Activated CD8-positive, alpha-beta T cell treated with anti-CD3 and anti-CD28 coated beads for 36 hours (primary cell): ENCODE measurements around the gene ITPR2. TPM values are rescaled to one million over a fixed set of nuclear protein-coding genes. Genes with fewer than 3 reads are reported as not detected.

ENCODE experiments used
- ATAC-seq: fragments of 200-7000 bp; cut with Tn5 transposase; one replicate; pipeline ENCODE4 v1.10.0; 2021; ENCODE audit warnings: mild to moderate bottlenecking, moderate library complexity
- CTCF ChIA-PET: fragments of 350-600 bp; sonication (Branson Sonifier 250); formaldehyde crosslinking; loops from one replicate; lab custom pipeline; 2021; ENCODE audit warnings: antibody characterized with exemption; lab: Charles Lee
- POLR2A ChIA-PET: fragments of 350-600 bp; sonication (Branson Sonifier 250); formaldehyde crosslinking; loops from one replicate; lab custom pipeline; 2021; ENCODE audit warnings: antibody characterized with exemption; lab: Charles Lee
- DNase-seq: peaks from one replicate; pipeline ENCODE4 v3.0.0-alpha.2; 2020
- H3K27ac Mint-ChIP-seq: one replicate; pipeline ENCODE4 v1.8.0; 2021; ENCODE audit warnings: mild to moderate bottlenecking, mixed read lengths
- H3K27me3 Mint-ChIP-seq: one replicate; pipeline ENCODE4 v1.8.0; 2021; ENCODE audit warnings: mixed read lengths
- H3K36me3 Mint-ChIP-seq: one replicate; pipeline ENCODE4 v1.8.0; 2021; ENCODE audit warnings: low read depth, mixed read lengths
- H3K4me1 Mint-ChIP-seq: one replicate; pipeline ENCODE4 v1.8.0; 2021; ENCODE audit warnings: low read depth, mixed read lengths
- H3K4me3 Mint-ChIP-seq: one replicate; pipeline ENCODE4 v1.8.0; 2021; ENCODE audit warnings: mild to moderate bottlenecking, moderate library complexity, mixed read lengths
- H3K9me3 Mint-ChIP-seq: one replicate; pipeline ENCODE4 v1.8.0; 2021; ENCODE audit warnings: mixed read lengths
- CTCF ChIP-seq: fragments of 200-600 bp; IDR thresholded peaks from one replicate; pipeline ENCODE4 v1.8.0; 2022; ENCODE audit warnings: antibody characterized with exemption, mild to moderate bottlenecking
- intact Hi-C: fragments of 100-400 bp; cut with micrococcal nuclease; formaldehyde crosslinking; loops from one replicate; pipeline ENCODE4 v1.10.0; 2022
- total RNA-seq, 2 experiments: library from RNA; stranded (reverse); gene quantifications; one replicate each; pipeline ENCODE4 v1.2.3, GENCODE V29; 2021

ITPR2 gene
- total RNA-seq, 2 experiments from 2014 or later: 38.9 to 41.2 TPM

- ATAC-seq (no peak), DNase-seq (no peak)
- intact Hi-C loops: loop anchor here (10.0 kb wide), 1 partner anchor 64 kb away; no protein-coding TSS in a partner anchor
- H3K36me3 Mint-ChIP-seq: peaks cover 36% of the 10 kb centered on the region
- peaks cover 36% of the 10 kb centered on the region for H3K4me1 Mint-ChIP-seq
- TF ChIP-seq CTCF: no peak
- no peaks in the 10 kb centered on the region for H3K27me3 Mint-ChIP-seq
- H3K9me3 Mint-ChIP-seq: peaks cover 8% of the 10 kb centered on the region
- ChIA-PET CTCF (interaction anchor here (1.5 kb wide), 1 partner anchor 9 kb away, joined by 4 read pairs; no protein-coding TSS in a partner anchor), POLR2A (no interaction called here)
- no peak overlapping the region for H3K27ac Mint-ChIP-seq
- H3K4me3 Mint-ChIP-seq: no peak overlapping the region
Observed at GRCh38 chr12:26740991-26741390, 92.0 kb downstream of the ITPR2 start.

GRCh38 chr12:26740348-26740747 lies 92.6 kb downstream of the ITPR2 start:
- no peak for TF ChIP-seq CTCF
- Mint-ChIP-seq H3K27me3 (no peaks in the 10 kb centered on the region), H3K36me3 (peaks cover 36% of the 10 kb centered on the region), H3K9me3 (peaks cover 8% of the 10 kb centered on the region), H3K27ac (no peak overlapping the region), H3K4me1 (peaks cover 36% of the 10 kb centered on the region), H3K4me3 (no peak overlapping the region)
- POLR2A ChIA-PET: no interaction called here
- no peak for DNase-seq
- intact Hi-C loops: loop anchor here (10.0 kb wide), 1 partner anchor 64 kb away; no protein-coding TSS in a partner anchor
- ATAC-seq: no peak
- CTCF ChIA-PET: interaction anchor here (1.5 kb wide), 1 partner anchor 9 kb away, joined by 4 read pairs; no protein-coding TSS in a partner anchor

- ChIA-PET CTCF (interaction anchor here (0.9 to 1.7 kb wide), 5 partner anchors 8 to 148 kb away, joined by 3 to 5 read pairs (median 3); no protein-coding TSS in a partner anchor), POLR2A (no interaction called here)
- peaks cover 8% of the 10 kb centered on the region for H3K9me3 Mint-ChIP-seq
- intact Hi-C loops: no loop called here
- no peak for TF ChIP-seq CTCF
- peaks cover 43% of the 10 kb centered on the region for H3K4me1 Mint-ChIP-seq
- H3K36me3 Mint-ChIP-seq: peaks cover 33% of the 10 kb centered on the region
- H3K27ac Mint-ChIP-seq: no peak overlapping the region
- H3K4me3 Mint-ChIP-seq: no peak overlapping the region
- H3K27me3 Mint-ChIP-seq: no peaks in the 10 kb centered on the region
- no peak for DNase-seq
- ATAC-seq: no peak
Observed at GRCh38 chr12:26737487-26738030, 95.4 kb downstream of the ITPR2 start.

GRCh38 chr12:26736563-26737486 lies 96.2 kb downstream of the ITPR2 start:
- Mint-ChIP-seq H3K36me3 (peaks cover 28% of the 10 kb centered on the region), H3K27me3 (no peaks in the 10 kb centered on the region), H3K9me3 (peaks cover 8% of the 10 kb centered on the region), H3K27ac (no peak overlapping the region), H3K4me1 (peaks cover 46% of the 10 kb centered on the region), H3K4me3 (no peak overlapping the region)
- ChIA-PET POLR2A (no interaction called here), CTCF (interaction anchor here (0.9 to 1.7 kb wide), 8 partner anchors 9 to 148 kb away, joined by 3 to 5 read pairs (median 3); no protein-coding TSS in a partner anchor)
- ATAC-seq (no peak), DNase-seq (no peak)
- no peak for TF ChIP-seq CTCF
- intact Hi-C loops: no loop called here
